ENCODE results near the gene PTPRZ1.

Gene PTPRZ1

DNA sequence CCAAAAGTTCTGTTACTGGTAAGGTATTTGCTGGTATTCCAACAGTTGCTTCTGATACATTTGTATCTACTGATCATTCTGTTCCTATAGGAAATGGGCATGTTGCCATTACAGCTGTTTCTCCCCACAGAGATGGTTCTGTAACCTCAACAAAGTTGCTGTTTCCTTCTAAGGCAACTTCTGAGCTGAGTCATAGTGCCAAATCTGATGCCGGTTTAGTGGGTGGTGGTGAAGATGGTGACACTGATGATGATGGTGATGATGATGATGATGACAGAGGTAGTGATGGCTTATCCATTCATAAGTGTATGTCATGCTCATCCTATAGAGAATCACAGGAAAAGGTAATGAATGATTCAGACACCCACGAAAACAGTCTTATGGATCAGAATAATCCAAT is 140.1 kb downstream of the PTPRZ1 start:
- Histone ChIP-seq H3K36me3 (ENCODE audit: insufficient read depth) (no peaks in the 10 kb centered on the region), H2AFZ (ENCODE audit: low read depth) (no peak overlapping the region), H3K27me3 (ENCODE audit: insufficient read depth, low read depth) (no peaks in the 10 kb centered on the region), H3K4me3 (IDR thresholded peaks at IDR 0.05; ENCODE audit: insufficient read depth, low read depth, low read length) (no peak overlapping the region), H3K4me2 (peak overlapping the region; percentile 13), H4K20me1 (ENCODE audit: insufficient read depth) (no peaks in the 10 kb centered on the region), H3K79me2 (ENCODE audit: insufficient read depth, low read depth) (no peaks in the 10 kb centered on the region), H3K4me1 (ENCODE audit: low read depth, poor library complexity, severe bottlenecking) (peaks cover 29% of the 10 kb centered on the region), H3K27ac (no peak overlapping the region), H3K9ac (no peak overlapping the region)
- TF ChIP-seq CTCF (conservative IDR thresholded peaks at IDR 0.05; ENCODE audit: low read depth, low read length), result no peak

DNA sequence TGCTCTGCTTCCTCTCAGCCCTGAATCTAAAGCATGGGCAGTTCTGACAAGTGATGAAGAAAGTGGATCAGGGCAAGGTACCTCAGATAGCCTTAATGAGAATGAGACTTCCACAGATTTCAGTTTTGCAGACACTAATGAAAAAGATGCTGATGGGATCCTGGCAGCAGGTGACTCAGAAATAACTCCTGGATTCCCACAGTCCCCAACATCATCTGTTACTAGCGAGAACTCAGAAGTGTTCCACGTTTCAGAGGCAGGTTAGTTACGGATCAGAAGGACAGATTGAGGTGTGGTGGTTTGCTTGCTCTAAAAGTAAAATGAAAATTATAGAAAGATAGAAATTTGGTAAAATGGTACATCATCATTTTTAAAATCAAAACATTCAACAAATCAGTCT is 140.7 kb downstream of the PTPRZ1 start:
- TF ChIP-seq CTCF (conservative IDR thresholded peaks at IDR 0.05; ENCODE audit: low read depth, low read length), result no peak
- H3K4me2 ChIP-seq, result peak overlapping the region; percentile 13; the same call in 1 of the 2 replicates
- H3K27ac ChIP-seq, result no peak overlapping the region
- no peaks in the 10 kb centered on the region for H3K79me2 ChIP-seq (ENCODE audit: insufficient read depth, low read depth)
- H2AFZ ChIP-seq (ENCODE audit: low read depth), result no peak overlapping the region
- peaks cover 35% of the 10 kb centered on the region for H3K4me1 ChIP-seq (ENCODE audit: low read depth, poor library complexity, severe bottlenecking)
- no peak overlapping the region for H3K4me3 ChIP-seq (IDR thresholded peaks at IDR 0.05; ENCODE audit: insufficient read depth, low read depth, low read length)
- no peaks in the 10 kb centered on the region for H3K36me3 ChIP-seq (ENCODE audit: insufficient read depth)
- no peaks in the 10 kb centered on the region for H3K27me3 ChIP-seq (ENCODE audit: insufficient read depth, low read depth)
- H4K20me1 ChIP-seq (ENCODE audit: insufficient read depth), result no peaks in the 10 kb centered on the region; the same call in 1 of the 2 replicates
- H3K9ac ChIP-seq, result no peak overlapping the region

GRCh38 chr7:122014697-122015096 is 141.7 kb downstream of the PTPRZ1 start:
- Histone ChIP-seq H3K27me3 (ENCODE audit: insufficient read depth, low read depth) (no peaks in the 10 kb centered on the region), H3K27ac (no peak overlapping the region), H4K20me1 (ENCODE audit: insufficient read depth) (no peaks in the 10 kb centered on the region; the same call in 1 of the 2 replicates), H3K4me1 (ENCODE audit: low read depth, poor library complexity, severe bottlenecking) (peaks cover 37% of the 10 kb centered on the region), H3K4me3 (IDR thresholded peaks at IDR 0.05; ENCODE audit: insufficient read depth, low read depth, low read length) (no peak overlapping the region), H3K79me2 (ENCODE audit: insufficient read depth, low read depth) (no peaks in the 10 kb centered on the region), H3K36me3 (ENCODE audit: insufficient read depth) (no peaks in the 10 kb centered on the region), H3K4me2 (no peak overlapping the region), H2AFZ (ENCODE audit: low read depth) (no peak overlapping the region), H3K9ac (no peak overlapping the region)
- TF ChIP-seq CTCF (conservative IDR thresholded peaks at IDR 0.05; ENCODE audit: low read depth, low read length), result peak; percentile 55; the same call in 1 of the 2 replicates

- peaks cover 25% of the 10 kb centered on the region for H3K4me1 ChIP-seq (ENCODE audit: low read depth, poor library complexity, severe bottlenecking)
- no peaks in the 10 kb centered on the region; the same call in 1 of the 2 replicates for H4K20me1 ChIP-seq (ENCODE audit: insufficient read depth)
- H3K27me3 ChIP-seq (ENCODE audit: insufficient read depth, low read depth), result no peaks in the 10 kb centered on the region
- peak overlapping the region; percentile 26 for H3K4me2 ChIP-seq
- H2AFZ ChIP-seq (ENCODE audit: low read depth), result no peak overlapping the region
- no peaks in the 10 kb centered on the region for H3K79me2 ChIP-seq (ENCODE audit: insufficient read depth, low read depth)
- TF ChIP-seq CTCF (conservative IDR thresholded peaks at IDR 0.05; ENCODE audit: low read depth, low read length), result no peak
- H3K4me3 ChIP-seq (IDR thresholded peaks at IDR 0.05; ENCODE audit: insufficient read depth, low read depth, low read length), result no peak overlapping the region
- H3K9ac ChIP-seq, result no peak overlapping the region
- peak overlapping the region; percentile 21; the same call in 1 of the 2 replicates for H3K27ac ChIP-seq
- no peaks in the 10 kb centered on the region for H3K36me3 ChIP-seq (ENCODE audit: insufficient read depth)
These were observed 145.1 kb downstream of the PTPRZ1 start for GRCh38 chr7:122018032-122018431.
